Fibroblast of lung (primary cell): ENCODE results near the gene TSHZ1. TPM values are rescaled to one million over a fixed set of nuclear protein-coding genes. Genes with fewer than 3 reads are reported as not detected.
"Not testable (repeated sequence)": the region's sequence is repeated elsewhere in the genome, so short reads cannot be mapped to it uniquely, and the experiment has no call there.

Source experiments
- DNase-seq, 2 donors: peaks; one replicate each; pipeline versions ENCODE4 v3.0.0 to v3.0.0-alpha.2; 2010; ENCODE audit warnings: low read depth in 2 of 2
- H2AFZ ChIP-seq: 2 replicates; pipeline ENCODE4 v1.5.1; 2012; ENCODE audit warnings: low read length, control low read depth, inconsistent platforms
- H3K27ac ChIP-seq: 2 replicates; pipeline ENCODE4 v1.5.1; 2011; ENCODE audit warnings: low read length, control low read depth; ENCODE audit not compliant: insufficient read depth
- H3K27me3 ChIP-seq: 2 replicates; pipeline ENCODE4 v1.5.1; 2011; ENCODE audit warnings: mild to moderate bottlenecking, low read length; ENCODE audit not compliant: control insufficient read depth, insufficient read depth
- H3K36me3 ChIP-seq: 2 replicates; pipeline ENCODE4 v1.5.1; 2011; ENCODE audit warnings: low read length; ENCODE audit not compliant: control insufficient read depth, insufficient read depth
- H3K4me1 ChIP-seq: 2 replicates; pipeline ENCODE4 v1.5.1; 2011; ENCODE audit warnings: low read length; ENCODE audit not compliant: control insufficient read depth, insufficient read depth; ENCODE audit errors: extremely low read depth
- H3K4me2 ChIP-seq: 2 replicates; pipeline ENCODE4 v1.5.1; 2011; ENCODE audit warnings: low read length, control low read depth; ENCODE audit not compliant: insufficient read depth; ENCODE audit errors: extremely low read depth
- H3K4me3 ChIP-seq, 4 experiments: fragments of 200-600 bp in 1 of 4; sonication (generic) in 1 of 4; replicated peaks in 1 of 4; 2 replicates each; pipeline ENCODE4 v1.5.1; 2011 to 2016; ENCODE audit warnings: low read length in 4 of 4, low read depth in 3 of 4, mild to moderate bottlenecking in 3 of 4, control low read depth in 2 of 4, inconsistent platforms in 1 of 4, mixed read lengths in 1 of 4; ENCODE audit not compliant: insufficient read depth in 1 of 4; ENCODE audit errors: control extremely low read depth in 1 of 4
- H3K79me2 ChIP-seq: 2 replicates; pipeline ENCODE4 v1.5.1; 2012; ENCODE audit warnings: mild to moderate bottlenecking, low read length, inconsistent platforms; ENCODE audit not compliant: control insufficient read depth, insufficient read depth
- H3K9ac ChIP-seq: 2 replicates; pipeline ENCODE4 v1.5.1; 2011; ENCODE audit warnings: mild to moderate bottlenecking, low read length, control low read depth; ENCODE audit not compliant: insufficient read depth
- H3K9me3 ChIP-seq: 2 replicates; pipeline ENCODE4 v1.5.1; 2012; ENCODE audit warnings: low read depth, low read length; ENCODE audit not compliant: control insufficient read depth, insufficient read depth
- H4K20me1 ChIP-seq: 2 replicates; pipeline ENCODE4 v1.5.1; 2011; ENCODE audit warnings: low read length; ENCODE audit not compliant: control insufficient read depth, insufficient read depth; ENCODE audit errors: extremely low read depth
- EZH2 ChIP-seq: IDR thresholded peaks from 2 replicates; pipeline ENCODE4 v1.5.1; 2012; ENCODE audit warnings: low read length, control low read depth, mild to moderate bottlenecking; ENCODE audit errors: missing control alignments
- polyA plus RNA-seq, 2 donors: library from polyadenylated mRNA; depleted of rRNA in 1 of 2; stranded (reverse) in 1 of 2; unstranded in 1 of 2; fragments of >200 nt; gene quantifications; 2 replicates each; pipeline ENCODE4 v1.2.1, GENCODE V29; 2011 to 2012; ENCODE audit warnings: missing spikeins in 1 of 2
- total RNA-seq: library from RNA; depleted of rRNA; stranded (reverse); fragments of >200 nt; gene quantifications from 2 replicates; pipeline ENCODE4 v1.2.1, GENCODE V29; 2014
- TF ChIP-seq, protein P1 (sequence below), 2 donors: IDR thresholded peaks in 1 of 2; conservative IDR thresholded peaks in 1 of 2; 1 replicate in 1 of 2; 2 replicates in 1 of 2; pipeline ENCODE4 v1.5.1; 2011 to 2012; ENCODE audit warnings: low read length in 2 of 2, control low read depth in 1 of 2, inconsistent platforms in 1 of 2, low read depth in 1 of 2, mild to moderate bottlenecking in 1 of 2

Gene TSHZ1
- total and polyA plus RNA-seq, 2 donors (not counting 1 experiment from before 2014, with no cell fraction given) = 4.3 TPM

DNA sequence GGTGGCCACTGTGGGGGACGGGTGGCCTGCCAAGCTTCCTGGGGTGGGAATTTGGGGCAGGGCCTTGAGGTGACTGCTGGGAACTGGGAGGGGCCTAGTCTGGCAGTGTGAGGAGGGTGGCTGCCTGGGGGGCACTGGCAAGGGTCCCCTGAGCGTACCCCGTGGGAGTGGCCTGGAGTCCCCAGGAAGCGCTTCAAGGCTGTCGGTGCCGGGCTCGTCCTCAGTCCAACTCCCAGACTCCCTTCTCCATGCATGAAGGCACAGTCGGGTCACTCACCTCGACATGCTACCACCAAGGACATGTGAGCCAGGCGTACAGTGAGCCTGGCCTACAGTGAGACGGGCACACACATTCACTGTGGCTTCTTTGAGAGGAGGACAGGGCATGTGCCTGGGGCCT, 111.6 kb downstream of the TSHZ1 start:
- Histone ChIP-seq H3K4me1 (no peaks in the 10 kb centered on the region), H3K27ac (no peak overlapping the region), H3K9me3 (no peaks in the 10 kb centered on the region), H3K4me2 (no peak overlapping the region), H4K20me1 (no peaks in the 10 kb centered on the region), H3K79me2 (no peaks in the 10 kb centered on the region), H3K4me3 (no peak overlapping the region), H3K9ac (no peak overlapping the region), H3K36me3 (no peaks in the 10 kb centered on the region), H2AFZ (no peak overlapping the region), H3K27me3 (no peaks in the 10 kb centered on the region)
- no peak for TF ChIP-seq EZH2
- TF ChIP-seq, protein P1, sequence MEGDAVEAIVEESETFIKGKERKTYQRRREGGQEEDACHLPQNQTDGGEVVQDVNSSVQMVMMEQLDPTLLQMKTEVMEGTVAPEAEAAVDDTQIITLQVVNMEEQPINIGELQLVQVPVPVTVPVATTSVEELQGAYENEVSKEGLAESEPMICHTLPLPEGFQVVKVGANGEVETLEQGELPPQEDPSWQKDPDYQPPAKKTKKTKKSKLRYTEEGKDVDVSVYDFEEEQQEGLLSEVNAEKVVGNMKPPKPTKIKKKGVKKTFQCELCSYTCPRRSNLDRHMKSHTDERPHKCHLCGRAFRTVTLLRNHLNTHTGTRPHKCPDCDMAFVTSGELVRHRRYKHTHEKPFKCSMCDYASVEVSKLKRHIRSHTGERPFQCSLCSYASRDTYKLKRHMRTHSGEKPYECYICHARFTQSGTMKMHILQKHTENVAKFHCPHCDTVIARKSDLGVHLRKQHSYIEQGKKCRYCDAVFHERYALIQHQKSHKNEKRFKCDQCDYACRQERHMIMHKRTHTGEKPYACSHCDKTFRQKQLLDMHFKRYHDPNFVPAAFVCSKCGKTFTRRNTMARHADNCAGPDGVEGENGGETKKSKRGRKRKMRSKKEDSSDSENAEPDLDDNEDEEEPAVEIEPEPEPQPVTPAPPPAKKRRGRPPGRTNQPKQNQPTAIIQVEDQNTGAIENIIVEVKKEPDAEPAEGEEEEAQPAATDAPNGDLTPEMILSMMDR (conservative IDR thresholded peaks at IDR 0.05 in 1 of 2, IDR thresholded peaks at IDR 0.05 in 1 of 2; ENCODE audit: low read depth in 1 of 2, low read length in 2 of 2) = no peak
- no peak for DNase-seq

DNA sequence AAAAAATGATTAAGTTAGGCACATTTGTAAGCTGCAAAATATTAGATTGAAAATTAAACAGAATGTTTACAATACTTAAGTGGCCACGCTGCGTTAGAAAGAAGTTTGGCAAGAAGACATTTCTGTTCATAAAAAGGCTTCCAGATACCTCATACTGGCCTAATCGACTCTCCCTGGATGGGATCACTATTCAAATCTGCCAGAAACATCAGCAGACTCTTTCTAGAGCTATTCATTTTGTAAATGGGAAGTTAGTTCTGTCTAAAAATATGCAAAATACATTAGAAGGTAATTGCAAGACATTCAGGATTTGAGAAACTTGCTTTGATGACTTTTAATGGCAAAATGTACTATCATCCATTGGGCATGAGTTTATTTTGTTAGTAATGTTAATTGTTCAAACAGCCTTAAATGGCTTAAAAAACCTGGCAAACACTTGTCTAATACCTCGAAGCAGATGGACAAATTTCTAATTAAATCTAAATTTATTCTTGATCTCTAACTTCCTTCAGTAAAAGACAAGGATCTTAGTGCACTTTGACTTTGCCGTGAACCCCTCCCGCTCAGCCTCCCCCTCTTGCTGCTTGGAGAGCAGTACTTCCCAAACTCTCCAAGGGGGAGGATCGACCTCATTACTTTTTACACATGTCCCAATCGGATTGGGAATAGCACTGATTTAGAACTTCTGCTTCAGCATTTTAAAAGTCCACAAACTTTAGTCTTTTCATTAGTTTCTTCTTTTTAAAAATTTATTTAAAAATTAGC, 113.4 kb downstream of the TSHZ1 start:
- Histone ChIP-seq H3K27ac (no peak overlapping the region), H4K20me1 (no peaks in the 10 kb centered on the region), H3K4me2 (no peak overlapping the region), H3K9me3 (no peaks in the 10 kb centered on the region), H3K9ac (no peak overlapping the region), H3K79me2 (no peaks in the 10 kb centered on the region), H2AFZ (no peak overlapping the region), H3K27me3 (no peaks in the 10 kb centered on the region), H3K36me3 (no peaks in the 10 kb centered on the region), H3K4me3 (no peak overlapping the region), H3K4me1 (no peaks in the 10 kb centered on the region)
- TF ChIP-seq, protein P1 (conservative IDR thresholded peaks at IDR 0.05 in 1 of 2, IDR thresholded peaks at IDR 0.05 in 1 of 2; ENCODE audit: low read depth in 1 of 2, low read length in 2 of 2) = no peak
- no peak for TF ChIP-seq EZH2
- no peak for DNase-seq

DNA sequence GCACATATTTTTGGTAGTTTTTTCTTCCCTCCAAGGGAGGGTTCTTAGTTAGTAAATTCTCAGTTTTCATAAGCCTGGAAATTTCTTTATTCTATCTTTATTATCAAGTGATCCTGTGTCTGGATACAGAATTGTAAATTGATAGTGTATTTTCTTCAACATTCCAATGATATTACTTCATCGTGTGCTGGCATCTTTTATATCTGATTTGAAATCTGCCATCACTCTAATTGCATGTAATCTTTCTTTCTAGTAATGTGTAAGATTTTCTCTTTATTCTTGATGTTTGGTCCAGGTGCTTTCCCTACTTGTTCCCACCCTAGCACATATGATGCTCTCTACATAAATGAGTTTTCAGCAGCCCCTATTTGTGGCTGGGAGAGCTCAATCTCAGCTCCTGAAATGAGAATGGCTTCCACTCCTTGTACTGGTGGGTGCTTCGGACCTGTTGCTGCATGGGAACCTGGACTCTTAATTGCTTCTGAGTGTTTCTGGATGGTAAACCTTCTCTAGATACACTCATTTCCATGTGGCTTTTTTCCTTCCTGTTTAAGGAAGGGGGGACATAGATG, 114.2 kb downstream of the TSHZ1 start:
- H3K4me3 ChIP-seq = no peak overlapping the region
- H3K36me3 ChIP-seq = no peaks in the 10 kb centered on the region
- no peak overlapping the region for H3K27ac ChIP-seq
- H3K9ac ChIP-seq = no peak overlapping the region
- no peak overlapping the region for H3K4me2 ChIP-seq
- no peaks in the 10 kb centered on the region for H3K79me2 ChIP-seq
- TF ChIP-seq, protein P1 (conservative IDR thresholded peaks at IDR 0.05 in 1 of 2, IDR thresholded peaks at IDR 0.05 in 1 of 2; ENCODE audit: low read depth in 1 of 2, low read length in 2 of 2) = no peak
- TF ChIP-seq EZH2 = no peak
- H3K27me3 ChIP-seq = no peaks in the 10 kb centered on the region
- no peaks in the 10 kb centered on the region for H3K9me3 ChIP-seq
- H2AFZ ChIP-seq = no peak overlapping the region
- no peaks in the 10 kb centered on the region for H4K20me1 ChIP-seq
- no peak for DNase-seq
- no peaks in the 10 kb centered on the region for H3K4me1 ChIP-seq

DNA sequence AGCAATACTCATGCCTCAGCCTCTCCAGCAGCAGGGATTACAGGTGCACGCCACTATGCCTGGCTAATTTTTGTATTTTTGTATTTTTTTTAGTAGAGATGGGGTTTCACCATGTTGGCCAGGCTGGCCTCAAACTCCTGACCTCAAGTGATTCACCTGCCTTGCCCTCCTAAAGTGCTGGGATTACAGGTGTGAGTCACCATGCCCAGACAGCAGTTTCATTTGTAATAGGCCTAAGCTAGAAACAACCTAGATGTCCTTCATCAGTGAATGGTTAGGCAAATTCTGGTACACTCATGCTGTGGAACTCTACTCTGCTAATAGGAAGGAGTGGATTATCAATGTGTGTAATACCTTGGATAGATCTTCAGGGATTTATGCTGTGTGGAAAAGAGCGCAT, 119.2 kb downstream of the TSHZ1 start:
- not testable (repeated sequence) for H3K4me1 ChIP-seq, H3K27me3 ChIP-seq, H3K36me3 ChIP-seq, H3K4me3 ChIP-seq, H3K9me3 ChIP-seq, H3K9ac ChIP-seq, H4K20me1 ChIP-seq, H3K4me2 ChIP-seq, H3K27ac ChIP-seq, H3K79me2 ChIP-seq, H2AFZ ChIP-seq, DNase-seq
